Uterus (tissue), 4 donors: ENCODE results near the gene P3H2. TPM values are rescaled to one million over a fixed set of nuclear protein-coding genes. Genes with fewer than 3 reads are reported as not detected.
"Not testable (repeated sequence)": the region's sequence is repeated elsewhere in the genome, so short reads cannot be mapped to it uniquely, and the experiment has no call there.

Experiments
- DNase-seq, 2 donors: peaks; one replicate each; pipeline ENCODE4 v3.0.0-alpha.2; 2019 to 2020
- H3K27ac ChIP-seq, 2 donors: fragments of 200-600 bp; sonication (generic); 1 replicate in 1 of 2; 2 replicates in 1 of 2; pipeline ENCODE4 v1.5.1; 2016 to 2018
- H3K27me3 ChIP-seq, 2 donors: fragments of 200-600 bp; sonication (generic); one replicate each; pipeline ENCODE4 v1.5.1; 2018 to 2019; ENCODE audit warnings: control low read depth in 1 of 2
- H3K36me3 ChIP-seq, 2 donors: fragments of 200-600 bp; sonication (generic); one replicate each; pipeline ENCODE4 v1.5.1; 2019; ENCODE audit warnings: control low read depth in 1 of 2
- H3K4me1 ChIP-seq, 2 donors: fragments of 200-600 bp; sonication (generic); one replicate each; pipeline ENCODE4 v1.5.1; 2018 to 2019; ENCODE audit warnings: control low read depth in 1 of 2
- H3K4me3 ChIP-seq, 2 donors: fragments of 200-600 bp; sonication (generic); 1 replicate in 1 of 2; 2 replicates in 1 of 2; pipeline ENCODE4 v1.5.1; 2018 to 2019; ENCODE audit warnings: mild to moderate bottlenecking in 1 of 2
- H3K9me3 ChIP-seq, 2 donors: fragments of 200-600 bp; sonication (generic); one replicate each; pipeline ENCODE4 v1.5.1; 2019; ENCODE audit warnings: control low read depth in 1 of 2
- CTCF ChIP-seq, 4 experiments: fragments of 200-600 bp in 2 of 4; fragments of 450-650 bp in 2 of 4; sonication (generic) in 2 of 4; IDR thresholded peaks; one replicate each; pipeline ENCODE4 v1.5.1; 2016 to 2019; ENCODE audit warnings: antibody characterized with exemption in 4 of 4, mild to moderate bottlenecking in 2 of 4, moderate library complexity in 1 of 4
- POLR2A ChIP-seq, 2 donors: fragments of 450-650 bp; IDR thresholded peaks; one replicate each; pipeline ENCODE4 v1.6.1; 2016; ENCODE audit warnings: antibody characterized with exemption in 2 of 2, mild to moderate bottlenecking in 1 of 2, moderate library complexity in 1 of 2
- intact Hi-C: fragments of 100-400 bp; cut with DNase I; formaldehyde crosslinking; loops from one replicate; pipeline ENCODE4 v1.15.1; 2023; ENCODE audit warnings: low total_unique reads
- total RNA-seq, 4 donors: library from RNA; depleted of rRNA in 3 of 4; stranded (reverse); fragments of >200 nt in 3 of 4; gene quantifications; one replicate each; pipeline versions ENCODE4 v1.1.0 to v1.2.4, GENCODE V29; 2014 to 2023
- donor health status: DM: yes; HTN: yes; CAD: no.

The P3H2 gene
- total RNA-seq, 4 donors from 2014 or later, result 12.6 to 441 (median 30.6) TPM

- TF ChIP-seq CTCF (IDR thresholded peaks at IDR 0.05) (peak; percentile 83 to 92 (median 84)), POLR2A (IDR thresholded peaks at IDR 0.05) (no peak)
- no peak for DNase-seq
- Histone ChIP-seq H3K4me3 (no peak overlapping the region), H3K36me3 (no peaks in the 10 kb centered on the region), H3K27ac (no peak overlapping the region), H3K9me3 (no peaks in the 10 kb centered on the region), H3K4me1 (no peaks in the 10 kb centered on the region), H3K27me3 (no peaks in the 10 kb centered on the region)
- intact Hi-C loops, result no loop called here
Measured at GRCh38 chr3:189967254-189967865, 153.3 kb downstream of the P3H2 start.

- no peaks in the 10 kb centered on the region for H3K9me3 ChIP-seq
- no peak overlapping the region for H3K27ac ChIP-seq
- intact Hi-C loops, result no loop called here
- TF ChIP-seq CTCF (IDR thresholded peaks at IDR 0.05) (no peak), POLR2A (IDR thresholded peaks at IDR 0.05) (no peak)
- no peaks in the 10 kb centered on the region for H3K27me3 ChIP-seq
- H3K4me3 ChIP-seq, result no peak overlapping the region
- no peaks in the 10 kb centered on the region for H3K36me3 ChIP-seq
- no peak for DNase-seq
- H3K4me1 ChIP-seq, result no peaks in the 10 kb centered on the region
Measured at GRCh38 chr3:189966843-189967242, 153.9 kb downstream of the P3H2 start.

GRCh38 chr3:189964623-189965332 lies 155.9 kb downstream of the P3H2 start:
- Histone ChIP-seq H3K27me3 (no peaks in the 10 kb centered on the region), H3K36me3 (no peaks in the 10 kb centered on the region), H3K4me1 (no peaks in the 10 kb centered on the region), H3K27ac (no peak overlapping the region), H3K9me3 (no peaks in the 10 kb centered on the region), H3K4me3 (no peak overlapping the region)
- intact Hi-C loops, result no loop called here
- DNase-seq, result no peak
- TF ChIP-seq CTCF (IDR thresholded peaks at IDR 0.05), result no peak
- no peak for TF ChIP-seq POLR2A (IDR thresholded peaks at IDR 0.05)

DNA sequence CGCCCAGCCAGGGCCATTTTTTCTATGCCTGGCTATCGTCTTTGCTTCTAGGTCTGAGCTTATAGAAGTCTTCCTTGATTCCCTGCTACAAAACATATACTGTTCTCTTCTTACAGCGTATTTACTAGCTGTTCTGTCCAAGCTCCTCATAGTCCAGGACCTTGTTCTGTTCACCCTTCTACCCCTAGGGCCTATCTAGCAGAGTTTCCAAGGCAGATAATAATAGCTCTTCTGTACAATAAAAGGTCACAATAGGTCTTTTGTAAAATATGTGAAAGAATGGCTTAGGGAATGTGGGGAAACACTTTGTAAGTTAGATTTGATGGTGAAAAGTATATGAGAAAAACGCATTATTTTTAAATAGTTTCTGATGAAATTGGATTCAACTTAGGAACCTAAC lies 158.2 kb downstream of the P3H2 start:
- DNase-seq, result no peak
- no peaks in the 10 kb centered on the region for H3K27me3 ChIP-seq
- H3K4me1 ChIP-seq, result no peaks in the 10 kb centered on the region
- H3K4me3 ChIP-seq, result no peak overlapping the region
- intact Hi-C loops, result no loop called here
- no peaks in the 10 kb centered on the region for H3K36me3 ChIP-seq
- H3K27ac ChIP-seq, result peak overlapping the region; percentile 44 to 70
- no peak for TF ChIP-seq POLR2A (IDR thresholded peaks at IDR 0.05)
- TF ChIP-seq CTCF (IDR thresholded peaks at IDR 0.05), result no peak
- H3K9me3 ChIP-seq, result no peaks in the 10 kb centered on the region

GRCh38 chr3:189961522-189962161 lies 159.1 kb downstream of the P3H2 start:
- H3K4me3 ChIP-seq, result no peak overlapping the region
- H3K27ac ChIP-seq, result peak overlapping the region; percentile 44 to 70
- no peaks in the 10 kb centered on the region for H3K9me3 ChIP-seq
- H3K4me1 ChIP-seq, result no peaks in the 10 kb centered on the region
- no peak for TF ChIP-seq POLR2A (IDR thresholded peaks at IDR 0.05)
- peak; percentile 84 to 96 (median 90) for TF ChIP-seq CTCF (IDR thresholded peaks at IDR 0.05)
- intact Hi-C loops, result no loop called here
- H3K27me3 ChIP-seq, result no peaks in the 10 kb centered on the region
- H3K36me3 ChIP-seq, result no peaks in the 10 kb centered on the region
- peak; percentile 77 to 85 for DNase-seq

GRCh38 chr3:189961086-189961485 lies 159.6 kb downstream of the P3H2 start:
- H3K27ac ChIP-seq, H3K36me3 ChIP-seq, H3K4me1 ChIP-seq, H3K27me3 ChIP-seq, H3K4me3 ChIP-seq, DNase-seq, intact Hi-C loops, H3K9me3 ChIP-seq: not testable (repeated sequence)
